Thymus (tissue), 11 donors: ENCODE measurements around the gene AGBL5. TPM values are rescaled to one million over a fixed set of nuclear protein-coding genes. Genes with fewer than 3 reads are reported as not detected.

Experiments
- DNase-seq, 9 donors: peaks; one replicate each; pipeline ENCODE4 v3.0.0-alpha.2; 2013; ENCODE audit warnings: low spot score in 9 of 9, low read depth in 6 of 9, missing footprints in 1 of 9
- H3K27ac ChIP-seq, 2 donors: one replicate each; pipeline ENCODE4 v1.5.1; 2013; ENCODE audit warnings: control low read depth in 1 of 2, low read depth in 1 of 2, low read length in 1 of 2, mild to moderate bottlenecking in 1 of 2, moderate library complexity in 1 of 2
- H3K27me3 ChIP-seq, 2 donors: one replicate each; pipeline ENCODE4 v1.5.1; 2013; ENCODE audit warnings: low read length in 1 of 2; ENCODE audit not compliant: control insufficient read depth in 2 of 2, insufficient read depth in 1 of 2
- H3K36me3 ChIP-seq, 2 donors: one replicate each; pipeline ENCODE4 v1.5.1; 2013; ENCODE audit warnings: low read length in 1 of 2, mild to moderate bottlenecking in 1 of 2, moderate library complexity in 1 of 2; ENCODE audit not compliant: control insufficient read depth in 2 of 2, insufficient read depth in 2 of 2
- H3K4me1 ChIP-seq, 2 donors: one replicate each; pipeline ENCODE4 v1.5.1; 2013; ENCODE audit warnings: low read length in 2 of 2; ENCODE audit not compliant: control insufficient read depth in 2 of 2, insufficient read depth in 2 of 2
- H3K4me3 ChIP-seq, 2 donors: one replicate each; pipeline ENCODE4 v1.5.1; 2013; ENCODE audit warnings: low read length in 2 of 2, control low read depth in 1 of 2, mild to moderate bottlenecking in 1 of 2
- H3K9me3 ChIP-seq, 2 donors: one replicate each; pipeline ENCODE4 v1.5.1; 2013; ENCODE audit warnings: low read length in 1 of 2, mild to moderate bottlenecking in 1 of 2; ENCODE audit not compliant: control insufficient read depth in 2 of 2, insufficient read depth in 1 of 2
- WGBS: extraction: QIAGEN DNeasy Blood & Tissue Kit; methylation state at CpG from one replicate; pipeline ENCODE4 v1.1.7; 2013; 5-methylcytosine and 5-hydroxymethylcytosine counted together
- polyA plus RNA-seq: library from polyadenylated mRNA; stranded (reverse); fragments of 200-250 nt; gene quantifications from one replicate; pipeline ENCODE4 v1.2.3, GENCODE V29; 2013
- total RNA-seq: library from RNA; stranded (reverse); fragments of 120-200 nt; gene quantifications from one replicate; pipeline ENCODE4 v1.2.4, GENCODE V29; 2013
- donor health status: healthy.

AGBL5 gene
- total and polyA plus RNA-seq, 2 donors = 11.0 to 18.5 TPM

DNA sequence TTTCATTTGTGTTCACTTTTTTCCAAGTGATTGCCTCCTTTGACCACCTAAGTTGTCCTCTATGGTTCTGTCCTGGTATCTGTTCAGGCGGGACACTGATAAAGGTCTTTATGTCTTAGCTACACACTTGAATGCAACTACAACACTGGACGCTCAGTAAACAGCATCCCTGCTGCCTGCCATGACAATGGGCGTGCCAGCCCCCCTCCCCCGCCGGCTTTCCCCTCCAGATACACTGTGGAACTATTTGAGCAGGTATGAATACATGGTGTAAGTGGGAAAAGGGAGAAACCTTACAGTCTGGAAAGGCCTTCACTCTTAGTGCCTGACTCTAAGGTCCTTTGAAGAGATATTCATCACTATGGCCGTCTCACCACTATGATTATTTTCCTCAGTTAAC is 5.7 kb downstream of the AGBL5 start:
- 97% methylated on average over 6 of the region's 6 CpGs for WGBS
- DNase-seq = no peak

DNA sequence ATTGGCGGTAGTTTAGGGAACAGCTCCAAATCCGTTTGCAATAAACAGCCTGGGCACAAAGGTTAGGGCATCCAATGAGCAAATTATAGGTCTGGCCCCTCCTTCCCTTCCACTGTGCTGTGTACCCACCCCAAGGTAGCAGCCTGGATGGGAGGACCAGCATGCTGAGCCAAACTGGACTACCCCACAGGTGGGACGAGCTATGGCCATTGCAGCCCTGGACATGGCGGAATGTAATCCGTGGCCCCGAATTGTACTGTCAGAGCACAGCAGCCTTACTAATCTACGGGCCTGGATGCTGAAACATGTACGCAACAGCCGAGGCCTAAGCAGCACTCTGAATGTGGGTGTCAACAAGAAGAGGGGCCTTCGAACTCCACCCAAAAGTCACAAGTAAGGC is 6.7 kb downstream of the AGBL5 start:
- Histone ChIP-seq H3K4me1 (no peaks in the 10 kb centered on the region), H3K36me3 (peaks cover 59 to 60% of the 10 kb centered on the region in 2 donors), H3K27me3 (no peaks in the 10 kb centered on the region), H3K4me3 (no peak overlapping the region), H3K9me3 (no peaks in the 10 kb centered on the region), H3K27ac (no peak overlapping the region)
- WGBS = 99% methylated on average over 10 of the region's 10 CpGs
- DNase-seq = no peak

More for the DNA sequence above, 5.7 kb downstream of the AGBL5 start:
- Histone ChIP-seq H3K9me3 (no peaks in the 10 kb centered on the region), H3K27me3 (no peaks in the 10 kb centered on the region), H3K4me1 (peaks cover 0 to 2% of the 10 kb centered on the region in 2 donors), H3K4me3 (no peak overlapping the region), H3K27ac (no peak overlapping the region), H3K36me3 (peaks cover 54 to 56% of the 10 kb centered on the region in 2 donors)

DNA sequence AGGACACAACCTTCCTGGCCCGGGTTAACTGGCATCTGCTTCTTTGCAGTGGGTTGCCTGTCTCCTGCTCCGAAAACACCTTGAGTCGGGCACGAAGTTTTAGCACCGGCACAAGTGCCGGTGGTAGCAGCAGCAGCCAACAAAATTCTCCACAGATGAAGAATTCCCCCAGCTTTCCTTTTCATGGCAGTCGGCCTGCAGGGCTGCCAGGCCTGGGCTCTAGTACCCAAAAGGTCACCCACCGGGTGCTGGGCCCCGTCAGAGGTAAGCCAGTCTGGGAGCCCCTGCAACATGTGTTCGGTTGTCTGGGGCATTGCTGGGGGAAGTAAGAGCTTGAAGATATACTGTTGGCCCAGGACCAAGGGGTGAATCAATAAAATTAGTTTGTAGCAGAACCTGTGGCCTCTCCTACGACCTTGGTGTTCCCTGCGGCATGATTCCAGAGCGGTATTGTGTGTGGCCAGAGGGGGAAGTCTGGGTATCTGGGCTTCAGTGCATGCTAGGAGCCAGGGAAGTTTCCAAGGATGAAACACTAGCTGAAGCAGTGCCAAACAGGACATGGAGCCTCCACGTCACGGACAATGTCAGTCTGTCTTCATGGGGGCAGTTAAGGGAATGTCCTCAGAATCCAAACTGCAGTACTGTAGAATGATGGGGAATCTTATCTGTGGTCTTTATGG is 7.8 kb downstream of the AGBL5 start:
- no peak overlapping the region for H3K27ac ChIP-seq
- peaks cover 48 to 53% of the 10 kb centered on the region in 2 donors for H3K36me3 ChIP-seq
- no peaks in the 10 kb centered on the region for H3K27me3 ChIP-seq
- H3K9me3 ChIP-seq = no peaks in the 10 kb centered on the region
- WGBS = 96% methylated on average over 15 of the region's 15 CpGs
- H3K4me3 ChIP-seq = no peak overlapping the region
- H3K4me1 ChIP-seq = no peaks in the 10 kb centered on the region
- DNase-seq = no peak

DNA sequence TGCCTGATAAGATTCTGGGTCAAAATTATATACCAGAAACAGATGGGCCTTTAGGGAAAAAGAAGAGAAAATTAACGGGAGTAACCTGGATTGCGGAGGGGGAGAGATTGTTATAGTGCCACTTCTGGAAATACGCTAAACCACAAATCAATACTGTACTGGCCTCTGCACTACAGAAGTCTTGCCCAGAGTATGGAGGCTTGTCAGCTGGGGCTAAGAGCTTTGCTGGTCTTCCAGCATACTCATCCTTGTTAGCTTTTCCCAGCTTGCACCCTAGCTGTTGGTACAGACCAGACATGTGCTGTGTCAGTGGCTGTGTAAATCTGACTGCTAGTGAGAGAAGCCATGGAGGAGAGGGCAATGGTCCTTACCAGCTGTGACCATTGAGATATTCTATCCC is 8.9 kb downstream of the AGBL5 start:
- peaks cover 44 to 45% of the 10 kb centered on the region in 2 donors for H3K36me3 ChIP-seq
- no peaks in the 10 kb centered on the region for H3K27me3 ChIP-seq
- no peak overlapping the region for H3K27ac ChIP-seq
- DNase-seq = no peak
- H3K4me3 ChIP-seq = no peak overlapping the region
- H3K9me3 ChIP-seq = no peaks in the 10 kb centered on the region
- 98% methylated on average over 3 of the region's 3 CpGs for WGBS
- H3K4me1 ChIP-seq = no peaks in the 10 kb centered on the region

DNA sequence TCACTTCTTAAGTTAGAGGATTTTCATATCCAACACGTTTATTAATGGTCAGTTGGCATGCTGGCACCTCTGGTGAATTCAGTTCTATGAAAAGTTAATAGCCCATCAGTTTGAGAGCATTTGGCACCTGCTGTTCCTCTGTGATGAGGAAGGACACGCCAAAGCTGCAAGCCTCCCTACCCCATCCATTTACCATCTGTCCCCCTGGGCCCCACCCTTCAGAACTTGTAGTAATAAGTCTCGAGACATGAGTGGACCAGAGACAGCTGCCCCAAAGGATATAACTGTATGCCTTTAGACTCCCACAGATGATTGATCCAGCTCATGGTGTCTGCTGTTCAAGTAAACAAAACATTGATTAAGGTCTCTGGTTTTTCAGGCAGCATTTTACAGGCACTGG is 13.7 kb downstream of the AGBL5 start:
- 99% methylated on average over 3 of the region's 3 CpGs for WGBS
- Histone ChIP-seq H3K36me3 (peaks cover 42 to 47% of the 10 kb centered on the region in 2 donors), H3K4me1 (peaks cover 4 to 5% of the 10 kb centered on the region in 2 donors)

DNA sequence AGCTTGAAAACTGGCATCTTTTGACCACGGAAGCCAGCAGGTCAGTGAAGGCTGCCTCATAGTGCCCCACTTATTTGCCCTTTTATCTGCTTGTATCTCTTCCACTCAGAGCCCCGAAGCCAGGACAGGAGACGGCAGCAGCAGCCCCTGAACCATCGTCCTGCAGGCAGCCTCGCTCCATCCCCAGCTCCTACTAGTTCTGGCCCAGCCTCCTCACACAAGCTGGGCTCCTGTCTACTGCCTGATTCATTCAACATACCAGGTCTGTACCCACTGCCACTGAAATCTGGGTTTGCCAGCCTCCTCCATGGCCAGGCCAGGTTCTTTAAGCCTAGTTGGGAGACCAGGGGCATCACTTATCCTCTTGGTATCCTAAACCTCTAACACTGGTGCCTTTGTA is 15.9 kb downstream of the AGBL5 start:
- DNase-seq = no peak
- no peak overlapping the region for H3K27ac ChIP-seq
- H3K9me3 ChIP-seq = no peaks in the 10 kb centered on the region
- H3K36me3 ChIP-seq = peaks cover 39 to 42% of the 10 kb centered on the region in 2 donors
- H3K4me3 ChIP-seq = no peak overlapping the region
- H3K4me1 ChIP-seq = peaks cover 11 to 22% of the 10 kb centered on the region in 2 donors
- no peaks in the 10 kb centered on the region for H3K27me3 ChIP-seq
- WGBS = 99% methylated on average over 5 of the region's 5 CpGs

More for the DNA sequence above, 13.7 kb downstream of the AGBL5 start:
- DNase-seq = no peak
- Histone ChIP-seq H3K9me3 (no peaks in the 10 kb centered on the region), H3K27ac (no peak overlapping the region), H3K4me3 (no peak overlapping the region), H3K27me3 (no peaks in the 10 kb centered on the region)

DNA sequence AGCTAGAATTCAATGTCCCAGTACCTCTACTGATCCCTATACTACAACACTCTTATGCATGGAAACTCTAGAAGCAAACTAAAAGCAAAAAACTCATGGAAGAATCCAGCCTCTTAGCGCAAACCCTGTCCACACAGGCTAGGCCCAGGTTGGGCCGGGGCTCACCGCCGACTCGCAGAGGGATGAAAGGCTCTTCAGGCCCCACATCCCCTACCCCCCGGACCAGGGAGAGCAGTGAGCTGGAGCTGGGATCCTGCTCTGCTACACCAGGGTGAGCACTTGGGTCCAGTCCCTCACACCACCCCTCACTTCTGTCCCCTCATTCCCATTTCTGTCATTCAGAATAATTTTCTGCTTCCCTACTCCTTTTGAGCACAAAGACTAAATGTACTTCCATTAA is 18.0 kb downstream of the AGBL5 start:
- Histone ChIP-seq H3K36me3 (peaks cover 35 to 39% of the 10 kb centered on the region in 2 donors), H3K27me3 (no peaks in the 10 kb centered on the region), H3K9me3 (no peaks in the 10 kb centered on the region), H3K4me1 (peaks cover 11 to 36% of the 10 kb centered on the region in 2 donors), H3K27ac (no peak overlapping the region), H3K4me3 (no peak overlapping the region)
- WGBS = 98% methylated on average over 6 of the region's 6 CpGs
- no peak for DNase-seq

DNA sequence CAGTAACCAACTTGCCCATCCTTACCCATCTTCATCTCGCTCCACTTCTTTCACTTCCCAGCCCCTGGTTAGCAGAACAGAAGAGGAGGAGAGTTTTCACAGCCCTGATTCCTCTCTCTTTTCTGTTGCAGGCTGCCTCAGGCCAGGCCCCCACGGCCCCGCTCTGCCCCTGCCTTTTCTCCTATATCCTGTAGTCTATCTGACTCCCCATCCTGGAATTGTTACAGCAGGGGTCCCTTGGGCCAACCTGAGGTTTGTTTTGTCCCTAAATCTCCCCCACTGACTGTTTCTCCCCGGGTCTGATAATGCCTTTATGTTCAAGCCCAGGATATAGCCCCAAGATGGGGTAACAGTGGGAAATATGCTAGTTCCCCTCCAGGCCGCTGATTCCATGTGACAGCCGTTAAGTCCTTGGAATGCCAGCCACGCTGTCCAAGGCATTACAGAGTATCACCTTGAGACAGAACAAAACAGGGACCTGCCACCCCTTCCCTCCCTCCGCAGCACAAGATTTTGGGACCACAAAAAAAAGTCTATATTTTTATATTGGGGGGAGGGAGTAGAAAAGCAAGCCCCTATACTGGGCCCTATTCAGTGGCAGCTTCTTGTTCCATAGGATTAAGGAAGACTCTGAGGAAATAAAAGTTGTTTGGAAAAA is 18.6 kb downstream of the AGBL5 start:
- H3K9me3 ChIP-seq = no peaks in the 10 kb centered on the region
- H3K4me3 ChIP-seq = peak overlapping the region in 1 of 2 donors; percentile 96
- H3K4me1 ChIP-seq = peaks cover 15 to 42% of the 10 kb centered on the region in 2 donors
- 92% methylated on average over 8 of the region's 8 CpGs for WGBS
- peaks cover 33 to 36% of the 10 kb centered on the region in 2 donors for H3K36me3 ChIP-seq
- DNase-seq = no peak
- H3K27me3 ChIP-seq = no peaks in the 10 kb centered on the region
- H3K27ac ChIP-seq = no peak overlapping the region

DNA sequence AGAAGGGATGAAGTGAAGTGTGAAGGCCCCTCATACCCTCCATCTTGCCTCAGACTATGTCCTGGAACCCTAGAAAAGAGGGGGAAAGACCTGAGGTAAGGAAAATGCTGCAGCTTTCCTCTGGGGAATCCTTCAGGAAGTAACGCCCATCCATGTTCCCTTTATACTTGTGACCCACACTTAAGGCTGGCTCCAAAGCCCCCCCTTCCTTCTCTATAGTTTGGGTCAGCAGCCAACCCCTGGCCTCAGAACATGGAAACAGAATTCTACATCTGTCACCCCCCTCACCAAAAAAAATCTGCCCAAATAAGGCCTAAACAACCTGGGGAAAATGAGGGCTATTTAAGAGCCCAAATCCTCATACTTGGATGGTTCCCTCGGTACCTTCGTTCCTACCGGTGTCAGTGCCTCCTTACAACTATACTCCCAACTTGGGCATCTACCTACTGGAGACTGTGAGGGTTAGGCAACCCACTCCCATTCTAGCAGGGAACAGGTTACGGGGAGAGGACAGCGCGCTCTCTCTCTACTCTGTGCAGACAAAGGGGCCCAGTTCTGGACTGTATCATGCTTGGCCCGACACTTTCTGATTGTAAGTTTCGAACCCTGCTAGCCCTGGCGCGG is 19.3 kb downstream of the AGBL5 start:
- H3K4me1 ChIP-seq = peaks cover 20 to 49% of the 10 kb centered on the region in 2 donors
- peaks cover 33% of the 10 kb centered on the region in 2 donors for H3K36me3 ChIP-seq
- peak overlapping the region; percentile 75 to 96 for H3K4me3 ChIP-seq
- no peaks in the 10 kb centered on the region for H3K27me3 ChIP-seq
- 9% methylated on average over 11 of the region's 11 CpGs for WGBS
- H3K9me3 ChIP-seq = no peaks in the 10 kb centered on the region
- H3K27ac ChIP-seq = peak overlapping the region; percentile 85 to 88
- no peak for DNase-seq
